DMS153 treated with DMSO at 0.1 percent for 48 hours (cell line): ENCODE data around the gene ARFGAP1.

ENCODE experiments used
- DNase-seq: peaks from one replicate; lab custom pipeline; 2025; ENCODE audit not compliant: unreplicated experiment; lab: John Stamatoyannopoulos, UW

The ARFGAP1 gene

DNA sequence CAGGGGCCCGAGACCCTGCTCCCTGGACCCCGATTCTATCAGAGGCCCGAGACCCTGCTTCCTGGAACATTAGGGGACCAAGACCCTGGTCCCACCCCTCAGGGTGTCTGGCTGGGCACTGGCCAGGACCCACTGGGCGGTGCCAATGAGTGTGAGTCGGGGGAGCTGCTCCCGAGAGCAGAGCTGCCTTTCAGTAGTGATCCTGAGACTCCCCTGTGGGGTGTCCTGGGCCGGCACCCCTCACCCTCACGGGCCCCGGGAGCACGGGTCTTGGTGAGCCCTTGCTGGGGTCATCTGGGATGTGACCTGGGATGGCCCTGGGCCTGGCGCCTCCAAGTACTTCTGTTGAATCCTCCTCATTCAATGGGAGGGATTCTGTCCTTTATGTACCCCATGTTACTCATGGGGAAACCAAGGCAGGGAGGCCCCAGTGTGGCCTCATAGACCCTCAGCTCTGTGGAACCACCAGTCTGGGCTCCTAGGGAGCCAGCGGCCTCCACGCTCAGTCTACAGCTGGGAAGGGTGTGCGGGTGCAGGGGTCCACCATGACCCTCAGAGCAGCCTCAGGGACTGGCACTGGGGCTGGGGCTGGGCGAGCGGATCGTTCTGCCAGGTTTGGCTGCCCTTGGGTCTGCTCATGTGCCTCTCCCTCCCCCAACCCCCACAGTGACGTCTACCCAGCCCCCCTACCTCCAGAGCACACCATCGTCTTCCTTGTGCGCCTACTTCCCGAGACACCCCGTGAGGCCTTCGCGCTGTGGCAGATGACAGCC is 46.0 kb downstream of the ARFGAP1 start:
- DNase-seq: no peak

DNA sequence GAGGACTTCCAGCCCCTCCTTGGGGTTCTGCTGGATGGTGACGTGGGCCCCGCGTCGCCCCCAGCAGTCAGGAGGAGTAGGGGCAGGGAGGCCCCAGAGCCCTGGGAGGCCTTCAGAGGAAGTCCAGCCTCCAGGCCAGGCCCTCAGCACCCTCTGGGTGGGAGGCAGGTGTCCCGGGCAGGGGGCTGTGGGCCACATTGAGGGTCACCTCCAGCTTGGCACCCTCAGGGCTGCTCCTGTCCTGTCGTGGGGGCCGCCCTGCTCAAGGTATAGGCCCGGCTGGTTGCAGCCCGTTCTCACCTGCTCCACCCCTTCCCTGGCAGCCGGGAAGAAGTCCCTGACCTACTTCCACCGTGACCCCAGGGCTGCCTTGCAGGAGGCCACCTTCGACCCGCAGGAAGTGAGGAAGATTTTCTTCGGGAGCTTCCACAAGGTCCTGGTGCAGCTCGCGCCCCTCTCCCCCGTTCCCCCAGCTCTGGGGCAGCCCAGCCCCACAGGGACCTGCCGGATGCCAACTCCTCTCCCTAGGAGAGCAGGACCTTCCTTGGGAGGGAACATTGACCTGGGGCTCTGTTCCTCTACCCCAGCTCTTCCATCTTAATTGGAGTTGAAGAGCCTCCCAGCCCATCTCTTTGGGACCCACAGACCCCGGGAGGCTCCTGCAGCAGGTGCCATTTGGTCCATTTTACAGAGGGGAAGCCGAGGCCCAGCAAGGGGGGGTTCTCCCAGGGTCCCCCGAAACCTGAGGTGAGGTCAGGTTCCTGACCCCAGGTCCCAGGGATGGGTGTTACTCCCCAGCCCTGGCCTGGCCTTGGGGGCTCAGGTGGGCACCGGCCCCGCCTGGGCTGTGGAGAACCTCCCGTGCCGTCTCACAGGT is 46.8 kb downstream of the ARFGAP1 start:
- DNase-seq: no peak

DNA sequence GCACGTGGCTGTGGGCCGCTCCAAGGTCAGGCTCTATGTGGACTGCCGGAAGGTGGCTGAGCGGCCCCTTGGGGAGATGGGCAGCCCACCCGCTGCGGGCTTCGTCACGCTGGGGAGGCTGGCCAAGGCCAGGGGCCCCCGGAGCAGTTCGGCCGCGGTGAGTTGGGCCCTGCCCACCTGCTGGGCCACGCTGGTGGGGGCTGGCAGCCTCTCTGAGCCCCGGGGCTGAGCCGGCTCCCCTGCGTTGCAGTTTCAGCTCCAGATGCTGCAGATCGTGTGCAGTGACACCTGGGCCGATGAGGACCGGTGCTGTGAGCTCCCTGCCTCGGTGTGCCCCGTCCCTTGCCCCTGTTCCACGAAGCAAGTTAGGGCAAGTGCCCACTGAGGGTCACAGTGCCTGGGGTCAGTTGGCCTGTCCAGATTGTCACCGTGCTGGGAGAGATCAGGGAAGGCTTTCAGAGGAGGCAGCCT is 47.5 kb downstream of the ARFGAP1 start:
- no peak for DNase-seq

DNA sequence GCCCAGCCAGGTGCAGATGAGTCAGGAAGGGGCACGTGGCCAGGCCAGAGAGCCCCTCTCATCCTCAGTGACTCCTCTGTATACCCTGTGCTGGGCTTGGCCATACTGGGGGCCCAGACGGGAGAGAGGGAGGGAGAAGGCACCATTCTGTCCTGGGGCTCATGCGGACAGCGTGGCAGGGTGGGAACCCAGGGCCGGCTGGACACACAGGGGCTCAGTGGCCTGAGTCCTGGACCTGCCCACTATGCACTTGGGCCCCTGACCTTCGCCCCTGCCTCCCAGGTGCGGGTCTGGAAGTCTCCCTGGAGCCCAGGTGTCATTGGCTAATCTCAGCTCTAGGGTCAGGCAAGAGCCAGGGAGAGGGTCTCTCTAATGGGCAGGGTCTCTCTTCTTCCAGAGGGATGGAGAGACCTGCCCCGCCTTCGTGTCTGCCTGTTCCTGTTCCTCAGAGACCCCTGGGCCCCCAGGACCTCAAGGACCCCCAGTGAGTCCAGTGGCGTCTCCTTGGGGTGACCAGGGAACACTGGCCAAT is 48.1 kb downstream of the ARFGAP1 start:
- no peak for DNase-seq

DNA sequence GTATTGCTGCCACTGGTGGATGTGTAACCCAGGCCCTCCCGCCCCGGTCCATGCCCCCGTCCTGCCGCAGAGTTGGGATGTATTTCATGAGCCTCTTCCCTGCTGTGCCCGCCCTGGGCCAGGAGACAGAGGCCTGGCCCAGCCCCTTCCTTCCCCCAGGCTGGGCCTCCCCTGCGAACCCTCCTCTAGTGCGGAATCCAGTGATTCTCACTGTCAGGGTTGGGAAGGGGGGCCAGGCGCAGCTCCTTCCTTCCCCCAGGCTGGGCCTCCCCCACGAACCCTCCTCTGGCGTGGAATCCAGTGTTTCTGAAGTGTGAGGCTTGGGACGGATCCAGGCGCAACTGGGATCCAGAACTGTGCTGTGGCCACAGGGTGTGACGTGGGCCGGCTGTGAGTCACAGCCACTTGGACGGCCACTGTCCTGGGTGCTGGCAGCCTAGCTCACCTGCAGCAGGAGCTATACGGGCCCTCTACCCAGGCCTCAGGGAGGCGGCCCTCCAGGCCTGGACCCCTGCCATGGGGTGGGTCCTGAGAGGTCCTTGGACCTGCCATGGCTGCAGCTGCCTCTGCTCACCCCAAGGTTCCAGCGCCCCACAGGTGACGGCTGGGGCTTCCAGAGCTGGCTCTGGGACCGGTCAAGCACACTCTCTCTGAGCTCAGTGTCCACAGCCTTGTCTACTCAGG is 48.7 kb downstream of the ARFGAP1 start:
- DNase-seq: no peak

DNA sequence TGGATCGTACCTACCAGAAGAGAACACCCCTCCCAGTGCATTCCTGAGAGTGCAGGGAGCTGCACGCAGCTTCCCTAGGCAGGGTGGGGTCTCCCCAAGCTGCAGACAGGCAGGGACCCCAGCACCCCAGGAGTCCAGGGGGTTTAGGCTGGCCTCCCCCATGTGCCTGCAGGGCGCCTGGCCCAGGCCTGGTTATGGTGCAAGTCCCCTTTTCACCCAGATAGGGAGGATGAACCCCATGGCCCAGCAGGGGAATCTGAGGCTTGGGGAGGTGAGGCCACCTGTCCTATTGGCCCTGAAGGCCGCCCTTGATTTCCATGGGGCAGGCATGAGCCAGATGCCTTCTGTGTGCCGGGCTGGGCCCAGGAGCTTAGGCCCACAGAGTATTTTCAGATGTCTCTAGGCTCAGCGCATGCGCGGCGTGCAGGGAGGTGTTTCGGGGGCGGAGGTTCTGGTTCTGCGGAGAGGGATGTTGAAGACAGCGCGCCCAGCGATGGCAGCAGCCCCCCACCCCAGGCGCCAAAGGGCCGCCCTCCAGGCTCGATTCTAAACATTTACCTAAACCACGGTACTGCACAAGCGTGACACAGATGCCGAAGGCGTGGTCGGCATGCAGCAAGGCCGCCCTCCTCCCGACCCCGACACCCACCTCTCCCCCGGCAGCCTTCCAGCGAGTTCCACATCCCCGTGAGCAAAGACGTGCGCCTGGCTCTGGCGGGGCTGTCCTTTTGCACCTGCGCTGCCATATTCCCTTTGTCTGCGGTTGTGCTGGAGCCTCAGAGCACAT is 49.7 kb downstream of the ARFGAP1 start:
- no peak for DNase-seq

DNA sequence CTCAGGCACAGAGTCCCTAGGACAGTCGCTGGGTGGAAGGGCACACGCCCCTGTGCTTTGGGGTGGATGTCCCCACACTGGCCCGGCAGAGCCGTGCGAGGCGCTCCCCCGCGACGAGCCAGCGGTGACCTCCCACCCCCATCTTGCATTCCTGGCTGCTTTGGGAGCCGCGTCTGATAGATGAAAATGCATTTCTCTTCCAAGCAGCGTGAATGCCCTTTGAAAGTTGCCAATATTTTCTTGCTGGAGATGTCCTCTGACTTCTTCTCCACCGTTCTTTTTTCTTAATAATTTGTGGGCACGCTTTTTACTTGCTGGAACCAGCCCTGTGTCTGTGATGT is 50.3 kb downstream of the ARFGAP1 start:
- DNase-seq: no peak

DNA sequence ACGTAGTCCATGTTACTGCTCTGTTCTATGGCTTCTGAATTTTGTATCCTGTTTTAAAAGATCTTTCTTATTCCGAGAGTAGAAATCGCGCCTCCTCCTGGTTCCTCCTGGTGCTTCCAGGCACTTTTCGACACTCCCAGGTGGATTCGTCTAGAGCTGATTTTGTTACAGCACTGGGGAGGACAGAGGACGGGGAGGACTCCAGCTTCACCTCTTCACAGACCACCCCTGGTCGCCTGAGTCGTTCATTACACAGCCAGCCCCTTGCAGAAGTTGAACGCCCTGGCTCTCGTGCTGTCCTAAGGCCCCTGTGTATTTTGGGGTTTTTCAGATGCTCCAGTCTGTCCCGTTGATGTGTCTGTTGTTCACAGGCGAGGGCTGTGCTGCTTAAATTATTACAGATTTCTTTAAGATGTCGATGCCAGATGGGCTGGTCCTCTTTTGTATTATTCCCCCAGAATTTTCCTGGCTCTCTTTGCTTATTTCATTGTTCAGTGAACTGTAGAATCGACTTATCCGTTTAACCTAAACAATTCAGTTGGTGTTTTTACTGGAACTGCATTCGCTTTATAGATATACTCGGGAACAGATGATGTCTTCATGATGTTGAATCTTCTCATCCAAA is 50.9 kb downstream of the ARFGAP1 start:
- DNase-seq: no peak

DNA sequence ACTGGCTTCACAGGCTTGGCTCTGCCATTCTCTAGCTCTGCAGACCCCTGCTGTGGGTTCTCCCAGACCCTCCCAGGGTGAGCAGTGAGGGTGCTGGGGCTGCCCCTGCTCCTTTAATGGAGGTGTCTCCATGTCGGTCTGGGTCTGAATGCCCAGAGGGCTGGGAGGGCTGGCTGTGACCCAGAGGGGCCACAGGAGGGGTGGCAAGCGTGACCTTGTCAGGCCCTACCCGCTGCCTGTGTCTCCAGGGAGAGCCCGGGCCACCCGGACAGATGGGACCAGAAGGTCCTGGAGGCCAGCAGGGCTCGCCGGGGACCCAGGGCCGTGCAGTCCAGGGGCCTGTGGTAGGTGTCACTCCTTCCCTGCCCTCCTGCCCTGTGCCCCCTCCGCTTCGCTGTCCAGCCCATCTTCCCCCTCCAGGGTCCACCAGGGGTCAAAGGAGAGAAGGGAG is 52.4 kb downstream of the ARFGAP1 start:
- no peak for DNase-seq

DNA sequence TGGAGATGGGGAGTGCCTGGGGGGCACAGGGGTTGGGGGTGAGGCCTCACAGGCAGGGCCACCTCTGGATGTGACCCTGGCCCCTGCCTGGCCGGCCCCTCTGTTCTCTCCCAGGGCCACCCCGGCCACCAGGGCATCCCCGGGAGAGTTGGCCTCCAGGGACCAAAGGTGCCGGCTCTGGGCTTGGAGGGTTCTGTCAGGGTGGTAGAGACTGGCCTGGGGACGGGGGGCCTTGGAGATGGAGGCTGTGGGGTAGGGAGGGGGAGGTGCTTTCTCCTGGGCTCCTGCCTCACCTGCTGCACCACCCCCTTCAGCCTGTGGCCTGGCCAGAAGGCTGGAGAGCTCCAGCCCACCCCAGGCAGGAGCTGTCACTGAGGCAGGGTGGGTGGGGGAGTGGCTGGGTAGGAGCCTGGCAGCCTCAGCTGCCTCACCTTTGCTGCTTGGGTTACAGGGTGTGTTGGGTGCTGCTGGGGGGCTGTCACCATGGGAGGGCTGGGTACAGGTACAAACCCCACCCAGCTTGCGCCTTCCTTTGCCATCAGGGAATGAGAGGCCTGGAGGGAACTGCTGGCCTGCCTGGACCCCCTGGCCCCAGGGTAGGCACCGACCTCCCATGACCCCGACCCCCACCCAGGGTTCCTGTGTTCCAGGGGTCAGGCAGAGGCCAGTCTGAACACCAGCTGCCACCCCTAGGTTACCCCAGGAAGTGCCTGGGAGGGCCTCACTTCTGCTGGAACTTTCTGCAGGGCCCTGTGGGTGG is 53.1 kb downstream of the ARFGAP1 start:
- DNase-seq: no peak

DNA sequence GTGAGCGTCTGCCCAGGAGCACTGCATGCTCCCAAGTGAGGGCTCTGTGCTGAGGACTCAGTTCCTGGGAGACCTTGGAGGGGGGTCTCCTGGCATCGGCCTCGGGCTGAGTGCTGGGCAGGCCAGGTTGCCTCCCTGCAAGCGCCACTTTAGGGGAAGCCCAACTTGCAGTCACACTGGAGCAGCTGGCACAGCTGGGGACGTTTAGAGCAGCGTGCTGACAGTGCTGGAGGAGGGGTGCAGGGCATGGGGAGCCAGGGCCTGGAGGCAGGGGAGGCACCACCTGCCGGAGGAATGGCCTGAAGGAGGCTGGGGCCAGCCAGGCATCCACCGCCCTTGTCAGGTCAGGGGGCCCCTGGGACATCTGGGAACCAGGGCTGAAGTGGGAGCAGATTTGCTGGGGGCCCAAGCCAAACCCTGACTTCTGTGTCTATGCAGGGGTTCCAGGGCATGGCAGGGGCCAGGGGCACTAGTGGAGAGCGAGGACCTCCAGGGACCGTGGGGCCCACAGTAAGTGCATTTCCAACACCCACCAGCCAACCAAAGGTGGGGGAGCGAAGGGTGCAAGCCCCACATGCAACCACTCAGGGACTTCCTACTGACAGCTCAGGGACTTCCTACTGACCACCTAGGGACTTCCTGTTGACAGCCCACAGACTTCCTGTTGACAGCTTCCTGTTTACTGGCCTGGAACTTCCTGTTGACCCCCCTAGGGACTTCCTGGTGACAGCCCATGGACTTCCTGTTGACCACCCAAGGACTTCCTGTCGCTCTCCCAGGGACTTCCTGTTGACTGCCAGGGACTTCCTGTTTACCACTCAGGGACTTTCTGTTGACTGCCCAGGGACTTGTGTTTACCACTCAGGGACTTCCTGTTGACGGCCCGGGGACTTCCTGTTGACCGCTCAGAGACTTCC is 54.0 kb downstream of the ARFGAP1 start:
- DNase-seq: no peak

DNA sequence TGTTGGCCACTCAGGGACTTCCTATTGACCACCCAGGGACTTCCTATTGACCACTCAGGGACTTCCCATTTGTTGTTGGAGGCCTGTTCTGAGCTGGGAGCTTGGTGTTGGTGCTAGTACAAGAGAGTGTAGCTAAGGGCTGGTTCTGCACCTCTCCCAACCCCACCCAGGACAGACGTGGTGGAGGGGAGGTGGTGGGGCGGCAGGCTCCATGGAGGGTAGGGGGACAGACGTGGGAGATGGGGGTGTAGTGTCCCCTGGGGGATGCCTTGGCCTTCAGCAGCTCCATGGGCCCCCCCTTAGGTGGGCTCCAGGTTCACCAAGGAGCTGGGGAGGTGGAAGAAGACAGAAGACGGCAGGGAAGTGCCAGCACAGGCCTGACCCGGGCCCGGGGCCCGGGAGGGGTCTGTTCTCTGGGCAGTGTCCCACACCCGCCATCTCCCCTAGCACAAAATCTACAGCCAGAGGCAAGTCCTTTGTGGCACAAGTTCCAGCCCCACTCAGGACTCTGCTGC is 54.7 kb downstream of the ARFGAP1 start:
- no peak for DNase-seq

DNA sequence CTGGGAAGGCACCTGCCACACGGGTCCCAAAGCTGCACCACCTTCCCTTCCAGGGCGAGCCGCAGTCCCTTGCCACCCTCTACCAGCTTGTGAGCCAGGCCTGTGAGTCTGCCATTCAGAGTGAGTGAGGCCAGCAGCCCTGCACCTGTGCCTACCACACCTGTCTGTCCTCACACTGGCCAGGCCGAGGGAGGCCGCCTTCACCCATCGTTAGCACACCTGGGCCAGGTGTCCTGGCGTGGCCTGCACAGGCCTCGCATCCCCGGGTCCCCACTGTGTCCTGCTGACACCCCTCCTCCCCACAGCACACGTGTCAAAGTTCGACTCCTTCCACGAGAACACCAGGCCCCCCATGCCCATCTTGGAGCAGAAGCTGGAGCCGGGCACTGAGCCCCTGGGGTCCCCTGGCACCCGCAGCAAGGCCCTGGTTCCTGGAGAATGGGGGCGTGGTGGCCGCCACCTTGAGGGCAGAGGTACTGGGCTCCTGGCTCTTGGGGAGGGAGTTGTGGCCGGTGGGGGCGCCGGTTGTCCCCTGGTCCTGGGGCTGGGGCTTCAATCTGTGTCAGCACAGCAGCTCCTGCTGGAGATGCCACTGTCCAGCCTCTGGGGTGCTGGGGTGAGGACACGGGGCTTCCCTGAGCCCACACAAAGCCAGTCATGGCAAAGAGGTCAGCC is 55.5 kb downstream of the ARFGAP1 start:
- DNase-seq: no peak

DNA sequence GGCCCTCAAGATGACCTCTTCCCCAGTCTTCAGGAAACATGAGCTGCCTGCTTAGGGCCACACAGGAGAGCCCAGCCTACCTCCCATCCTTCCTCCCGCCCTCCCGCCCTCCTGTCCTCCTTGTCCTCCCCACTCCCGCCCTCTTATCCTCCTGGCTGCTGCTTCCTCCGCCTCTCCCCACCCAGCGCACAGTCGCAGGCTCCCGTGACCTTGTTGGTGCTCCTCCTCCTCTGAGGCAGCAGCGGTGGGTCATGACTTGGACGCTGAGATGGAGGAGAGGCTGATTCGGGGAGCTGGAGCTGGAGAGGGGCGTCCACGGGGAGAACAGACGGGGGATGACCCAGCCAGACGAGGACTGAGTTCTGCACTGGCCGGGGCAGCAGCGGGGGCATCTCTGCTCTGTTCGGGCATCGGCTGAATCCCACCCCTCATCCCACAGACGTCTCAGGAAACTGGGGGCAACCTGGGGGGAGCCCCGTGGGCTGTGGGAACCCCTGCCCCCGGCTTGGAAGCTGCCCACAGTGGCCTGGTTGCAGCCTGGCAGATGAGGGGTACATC is 56.2 kb downstream of the ARFGAP1 start:
- no peak for DNase-seq

DNA sequence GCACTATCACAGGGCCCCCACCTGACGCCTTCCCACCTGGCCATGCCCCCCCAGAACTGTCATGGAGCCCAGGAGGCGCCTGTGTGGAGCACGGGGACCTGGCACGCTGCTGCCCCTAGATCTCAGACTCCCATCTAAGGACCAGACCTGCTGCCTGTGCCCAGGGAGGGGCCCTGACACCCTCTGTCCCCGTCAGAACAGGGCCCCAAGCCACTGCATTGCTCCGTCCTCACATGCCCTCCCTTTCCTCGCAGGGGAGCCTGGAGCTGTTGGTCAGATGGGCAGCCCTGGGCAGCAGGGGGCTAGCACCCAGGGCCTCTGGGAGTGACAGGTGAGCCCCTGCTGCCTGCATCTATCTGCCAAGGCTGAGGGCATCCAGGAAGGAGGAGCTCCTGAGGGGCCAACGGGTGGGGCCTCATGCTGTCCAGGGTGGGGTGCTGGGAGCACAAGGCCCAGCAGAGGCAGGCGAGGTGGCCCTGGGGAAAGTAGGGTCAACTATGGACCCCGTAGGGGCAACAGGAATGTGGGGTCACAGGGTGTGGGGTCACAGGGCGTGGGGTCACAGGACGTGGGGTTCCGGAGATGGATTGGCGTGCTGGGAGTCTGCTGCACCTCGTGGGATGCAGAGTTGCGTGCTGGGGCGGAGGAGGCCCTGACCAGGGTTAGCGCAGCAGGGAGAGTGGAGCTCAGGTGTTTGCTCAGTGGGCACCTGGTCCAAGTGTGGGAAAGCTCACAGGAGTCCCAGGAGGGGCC is 56.9 kb downstream of the ARFGAP1 start:
- no peak for DNase-seq

DNA sequence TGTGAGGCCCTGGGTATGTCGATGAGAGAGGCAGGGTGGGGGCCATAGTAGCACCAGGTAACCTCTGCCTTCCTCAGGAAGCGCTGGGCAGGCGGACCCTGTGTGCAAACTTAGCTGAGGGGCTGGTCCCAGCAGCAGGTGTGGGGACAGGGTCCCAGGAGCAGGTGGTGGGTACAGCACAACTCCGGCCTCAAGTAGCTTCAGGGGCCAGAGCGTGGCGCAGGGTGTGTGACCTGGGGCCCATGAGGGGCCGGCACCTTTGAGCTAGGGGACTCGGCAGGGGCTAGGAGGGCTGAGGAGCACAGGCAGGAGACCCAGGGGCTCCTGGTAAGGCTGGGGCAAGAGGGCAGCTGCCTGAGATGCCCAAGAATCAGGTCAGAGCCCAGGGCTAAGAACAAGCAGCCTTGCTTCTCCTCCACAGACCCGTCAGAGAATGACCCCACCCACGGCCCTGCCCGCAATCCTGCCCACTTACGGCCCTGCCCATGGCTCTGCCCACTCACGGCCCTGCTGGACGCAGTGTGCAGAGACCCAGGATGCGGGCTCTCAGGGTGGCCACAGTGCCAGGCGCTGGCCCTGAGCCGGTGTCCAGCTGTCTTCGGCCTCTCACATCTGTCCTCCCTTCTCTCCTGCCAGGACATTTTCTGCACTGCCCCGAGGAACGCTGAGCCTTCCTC is 57.6 kb downstream of the ARFGAP1 start:
- no peak for DNase-seq
